Natural killer cell (primary cell): ENCODE measurements around the gene RPS2. TPM values are rescaled to one million over a fixed set of nuclear protein-coding genes. Genes with fewer than 3 reads are reported as not detected.

Source experiments
- ATAC-seq, 3 donors: fragments of 150-1000 bp in 2 of 3; fragments of 200-7000 bp in 1 of 3; cut with Tn5 transposase; 1 replicate in 1 of 3; 2 replicates in 2 of 3; pipeline ENCODE4 v1.10.0; 2021; ENCODE audit warnings: mild to moderate bottlenecking in 2 of 3, moderate library complexity in 2 of 3
- DNase-seq, 2 donors: peaks; one replicate each; pipeline versions ENCODE4 v3.0.0 to v3.0.0-alpha.2; 2013 to 2021; ENCODE audit warnings: mixed read lengths in 1 of 2
- H3K27ac ChIP-seq: one replicate; pipeline ENCODE4 v1.5.1; 2013; ENCODE audit warnings: mild to moderate bottlenecking, low read length
- H3K27me3 ChIP-seq: one replicate; pipeline ENCODE4 v1.6.1; 2013; ENCODE audit warnings: low read length; ENCODE audit not compliant: control insufficient read depth, insufficient read depth
- H3K36me3 ChIP-seq: one replicate; pipeline ENCODE4 v1.6.1; 2013; ENCODE audit warnings: low read length; ENCODE audit not compliant: control insufficient read depth, insufficient read depth
- H3K4me1 ChIP-seq: one replicate; pipeline ENCODE4 v1.6.1; 2013; ENCODE audit warnings: low read length; ENCODE audit not compliant: control insufficient read depth, insufficient read depth
- H3K4me3 ChIP-seq: one replicate; pipeline ENCODE4 v1.5.1; 2013; ENCODE audit warnings: low read length
- H3K9me3 ChIP-seq: one replicate; pipeline ENCODE4 v1.6.1; 2013; ENCODE audit warnings: low read length; ENCODE audit not compliant: control insufficient read depth, insufficient read depth
- H3K27ac Mint-ChIP-seq, 2 donors: one replicate each; pipeline ENCODE4 v1.8.0; 2022; ENCODE audit warnings: mild to moderate bottlenecking in 2 of 2, mixed read lengths in 2 of 2, moderate library complexity in 1 of 2
- H3K27me3 Mint-ChIP-seq, 2 donors: one replicate each; pipeline ENCODE4 v1.8.0; 2022; ENCODE audit warnings: low read depth in 2 of 2, mixed read lengths in 2 of 2
- H3K36me3 Mint-ChIP-seq: one replicate; pipeline ENCODE4 v1.8.0; 2022; ENCODE audit warnings: mixed read lengths
- H3K4me1 Mint-ChIP-seq, 2 donors: one replicate each; pipeline ENCODE4 v1.8.0; 2022; ENCODE audit warnings: mixed read lengths in 2 of 2
- H3K4me3 Mint-ChIP-seq: one replicate; pipeline ENCODE4 v1.8.0; 2022; ENCODE audit warnings: mild to moderate bottlenecking, moderate library complexity, mixed read lengths
- H3K9me3 Mint-ChIP-seq, 2 donors: one replicate each; pipeline ENCODE4 v1.8.0; 2022; ENCODE audit warnings: mixed read lengths in 2 of 2
- CTCF ChIP-seq: fragments of 200-600 bp; IDR thresholded peaks from one replicate; pipeline ENCODE4 v1.8.0; 2022; ENCODE audit warnings: antibody characterized with exemption
- WGBS: methylation state at CpG from one replicate; pipeline ENCODE4 v1.1.7; 2013; ENCODE audit warnings: missing lambda C conversion rate; ENCODE audit not compliant: insufficient coverage; 5-methylcytosine and 5-hydroxymethylcytosine counted together
- intact Hi-C: fragments of 100-400 bp; cut with micrococcal nuclease; formaldehyde crosslinking; loops from one replicate; pipeline ENCODE4 v1.14.2; 2022
- total RNA-seq, 4 donors: library from RNA; stranded (reverse); fragments of 120-200 nt in 1 of 4; gene quantifications; one replicate each; pipeline versions ENCODE4 v1.2.3 to v1.2.4, GENCODE V29; 2013 to 2022

The RPS2 gene
- total RNA-seq, 3 donors from 2014 or later (not counting 1 experiment from before 2014, with no cell fraction given): 1,124 to 1,385 (median 1,274) TPM

- Histone ChIP-seq H3K27me3 (no peaks in the 10 kb centered on the region), H3K4me3 (no peak overlapping the region), H3K27ac (no peak overlapping the region), H3K36me3 (peaks cover 49% of the 10 kb centered on the region), H3K9me3 (no peaks in the 10 kb centered on the region), H3K4me1 (peaks cover 21% of the 10 kb centered on the region)
- Mint-ChIP-seq H3K36me3 (no peaks in the 10 kb centered on the region), H3K9me3 (no peaks in the 10 kb centered on the region), H3K4me3 (no peak overlapping the region), H3K27ac (no peak overlapping the region), H3K4me1 (peaks cover 0 to 18% of the 10 kb centered on the region in 2 donors), H3K27me3 (no peaks in the 10 kb centered on the region)
- DNase-seq (no peak), ATAC-seq (no peak)
- WGBS: 96% methylated on average over 28 of the region's 28 CpGs
- intact Hi-C loops: loop anchor here (10.0 kb wide), 2 partner anchors 485 to 665 kb away; no protein-coding TSS in a partner anchor
- TF ChIP-seq CTCF: no peak
Observed at GRCh38 chr16:1999866-2000514, 35.4 kb upstream of the RPS2 start.

- H3K27me3 Mint-ChIP-seq: no peaks in the 10 kb centered on the region
- Histone ChIP-seq H3K27me3 (no peaks in the 10 kb centered on the region), H3K4me1 (peaks cover 14% of the 10 kb centered on the region), H3K9me3 (no peaks in the 10 kb centered on the region), H3K27ac (no peak overlapping the region), H3K4me3 (no peak overlapping the region), H3K36me3 (peaks cover 49% of the 10 kb centered on the region)
- no peaks in the 10 kb centered on the region for H3K9me3 Mint-ChIP-seq
- WGBS: 96% methylated on average over 39 of the region's 39 CpGs
- DNase-seq: no peak
- intact Hi-C loops: no loop called here
- no peaks in the 10 kb centered on the region for H3K36me3 Mint-ChIP-seq
- no peak for TF ChIP-seq CTCF
- H3K4me1 Mint-ChIP-seq: peaks cover 0 to 12% of the 10 kb centered on the region in 2 donors
- H3K27ac Mint-ChIP-seq: no peak overlapping the region
- ATAC-seq: no peak
- no peak overlapping the region for H3K4me3 Mint-ChIP-seq
Observed at GRCh38 chr16:1998852-1999801, 34.5 kb upstream of the RPS2 start.

- peaks cover 0 to 9% of the 10 kb centered on the region in 2 donors for H3K4me1 Mint-ChIP-seq
- Histone ChIP-seq H3K27ac (no peak overlapping the region), H3K4me1 (peaks cover 7% of the 10 kb centered on the region), H3K36me3 (peaks cover 47% of the 10 kb centered on the region), H3K4me3 (no peak overlapping the region), H3K27me3 (no peaks in the 10 kb centered on the region), H3K9me3 (no peaks in the 10 kb centered on the region)
- no peak overlapping the region for H3K4me3 Mint-ChIP-seq
- intact Hi-C loops: no loop called here
- no peaks in the 10 kb centered on the region for H3K36me3 Mint-ChIP-seq
- no peaks in the 10 kb centered on the region for H3K9me3 Mint-ChIP-seq
- ATAC-seq: no peak
- 97% methylated on average over 27 of the region's 27 CpGs for WGBS
- no peak overlapping the region for H3K27ac Mint-ChIP-seq
- H3K27me3 Mint-ChIP-seq: no peaks in the 10 kb centered on the region
- no peak for TF ChIP-seq CTCF
- DNase-seq: no peak
Observed at GRCh38 chr16:1998360-1998835, 33.8 kb upstream of the RPS2 start.
